8988T (cell line): ENCODE measurements around the gene TRPM2.

Experiments
- DNase-seq: peaks from one replicate; pipeline ENCODE4 v3.0.0; 2011

Gene TRPM2

GRCh38 chr21:44322621-44323325, 30.6 kb upstream of the TRPM2 start:
- DNase-seq: no peak

DNA sequence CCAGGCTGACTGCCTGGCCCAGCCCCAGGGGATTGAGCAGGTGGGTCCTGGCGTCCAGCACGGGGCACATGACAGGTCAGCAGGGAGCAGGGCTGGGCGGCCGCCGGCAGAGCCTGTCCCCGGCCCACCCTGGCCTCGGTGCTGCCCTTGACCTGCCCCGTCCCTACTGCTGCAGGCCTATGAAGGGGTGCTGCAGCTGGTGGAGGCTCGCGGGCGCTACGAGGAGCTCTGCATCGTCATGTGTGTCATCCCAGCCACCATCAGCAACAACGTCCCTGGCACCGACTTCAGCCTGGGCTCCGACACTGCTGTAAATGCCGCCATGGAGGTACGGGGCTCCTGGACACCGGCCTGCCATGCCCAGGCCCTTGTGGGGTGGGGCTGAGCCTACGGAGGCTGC, 29.8 kb upstream of the TRPM2 start:
- DNase-seq: no peak

DNA sequence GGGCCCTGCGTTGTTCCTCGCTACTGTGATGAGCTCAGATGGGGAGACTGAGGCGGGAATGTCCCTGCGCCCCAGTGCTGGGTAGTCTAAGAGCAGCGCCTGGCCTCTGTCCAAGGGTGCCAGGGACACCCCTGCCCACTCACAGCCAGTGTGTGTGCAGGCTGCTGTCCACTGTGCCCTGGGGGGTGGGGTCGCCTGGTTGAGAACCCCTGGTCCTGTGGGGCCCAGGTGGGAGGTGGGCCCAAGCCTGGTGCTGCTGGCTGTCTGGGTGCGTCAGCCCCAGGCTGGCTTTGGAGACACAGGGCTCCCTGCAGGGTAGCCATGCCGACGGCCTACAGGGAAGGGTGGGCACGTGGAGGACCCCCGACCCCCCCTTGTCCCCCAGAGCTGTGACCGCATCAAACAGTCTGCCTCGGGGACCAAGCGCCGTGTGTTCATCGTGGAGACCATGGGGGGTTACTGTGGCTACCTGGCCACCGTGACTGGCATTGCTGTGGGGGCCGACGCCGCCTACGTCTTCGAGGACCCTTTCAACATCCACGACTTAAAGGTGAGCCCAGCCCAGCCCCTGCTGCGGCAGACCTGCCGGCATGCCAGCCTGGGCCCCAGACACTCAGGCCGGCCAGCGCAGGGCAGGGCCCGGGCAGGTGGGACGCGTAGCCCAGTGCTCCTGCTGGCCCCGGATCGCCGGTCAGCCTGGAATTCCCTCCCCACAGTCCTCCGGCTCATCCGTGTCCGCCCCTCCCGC, 29.1 kb upstream of the TRPM2 start:
- no peak for DNase-seq

GRCh38 chr21:44324854-44325107, 28.6 kb upstream of the TRPM2 start:
- DNase-seq: no peak

GRCh38 chr21:44325386-44326271, 27.8 kb upstream of the TRPM2 start:
- no peak for DNase-seq

DNA sequence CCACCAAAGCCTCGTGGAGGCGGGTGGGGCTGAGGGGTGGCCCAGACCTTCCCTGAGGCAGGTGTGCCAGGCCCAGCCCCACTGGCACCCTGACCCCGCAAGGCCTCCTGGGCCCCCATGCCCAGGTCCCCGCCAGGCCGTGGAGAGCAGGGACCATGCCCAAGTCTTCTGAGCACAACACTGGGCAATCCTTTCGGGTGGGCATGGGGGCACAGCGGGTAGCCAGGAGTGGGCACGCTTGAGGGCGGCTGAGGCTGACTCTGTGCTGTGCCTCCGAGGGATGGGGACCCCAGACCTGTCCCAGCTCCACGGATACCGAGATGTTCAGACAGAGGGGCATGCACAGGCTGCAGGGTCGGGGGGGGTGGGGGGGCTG, 27.2 kb upstream of the TRPM2 start:
- no peak for DNase-seq

GRCh38 chr21:44326716-44327602, 26.5 kb upstream of the TRPM2 start:
- no peak for DNase-seq

DNA sequence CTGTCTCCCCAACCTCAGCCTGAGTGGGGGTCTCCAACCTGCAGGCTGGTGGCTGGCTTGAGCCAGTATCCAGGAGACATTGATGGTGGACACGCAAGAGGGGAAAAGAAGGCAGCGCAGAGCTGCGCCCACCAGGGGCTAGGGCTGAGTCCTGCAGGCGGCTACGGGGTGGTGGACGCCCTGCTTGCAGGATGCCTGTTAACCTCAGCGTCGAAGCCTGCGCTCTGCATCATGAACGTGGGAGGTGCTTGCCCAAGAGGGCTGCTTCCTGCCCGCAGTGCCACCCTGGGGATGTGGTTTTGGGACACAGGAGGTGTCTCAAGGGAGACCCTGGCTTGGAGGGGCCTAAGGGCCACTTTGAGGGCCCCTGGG, 25.8 kb upstream of the TRPM2 start:
- DNase-seq: no peak

DNA sequence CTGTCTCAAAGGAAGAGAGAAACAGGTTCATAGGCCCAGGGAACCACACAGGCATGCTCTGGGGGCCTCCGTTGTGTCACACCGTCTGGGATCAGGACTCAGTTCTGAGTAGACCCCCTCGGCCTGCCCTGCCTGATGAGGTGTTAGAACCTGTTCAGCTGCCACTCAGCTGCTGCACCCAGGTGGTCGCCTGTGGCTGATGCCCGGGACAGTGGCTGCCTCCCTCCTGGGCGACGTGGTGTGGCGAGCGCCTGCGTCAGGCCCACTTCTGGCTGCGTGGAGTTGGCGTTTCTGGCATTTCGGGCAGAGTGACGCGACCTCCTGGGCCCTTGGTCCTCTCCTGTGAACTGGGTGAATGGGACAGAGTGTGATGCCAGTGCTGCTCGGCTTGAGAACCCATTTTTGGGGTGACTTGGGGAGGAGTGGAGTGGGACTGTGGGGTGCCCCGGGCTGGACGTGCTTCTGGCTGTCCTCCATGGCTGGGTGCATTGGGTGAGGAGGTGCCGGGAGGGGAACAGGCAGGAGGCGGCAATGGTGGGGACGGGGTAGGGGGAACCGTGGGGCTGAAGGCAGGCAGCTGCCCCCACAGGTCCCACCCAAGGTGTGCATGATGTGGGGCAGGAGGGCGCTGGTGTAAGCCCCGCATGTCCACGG, 25.1 kb upstream of the TRPM2 start:
- DNase-seq: no peak

- no peak for DNase-seq
Observed at GRCh38 chr21:44329086-44329889, 24.1 kb upstream of the TRPM2 start.

DNA sequence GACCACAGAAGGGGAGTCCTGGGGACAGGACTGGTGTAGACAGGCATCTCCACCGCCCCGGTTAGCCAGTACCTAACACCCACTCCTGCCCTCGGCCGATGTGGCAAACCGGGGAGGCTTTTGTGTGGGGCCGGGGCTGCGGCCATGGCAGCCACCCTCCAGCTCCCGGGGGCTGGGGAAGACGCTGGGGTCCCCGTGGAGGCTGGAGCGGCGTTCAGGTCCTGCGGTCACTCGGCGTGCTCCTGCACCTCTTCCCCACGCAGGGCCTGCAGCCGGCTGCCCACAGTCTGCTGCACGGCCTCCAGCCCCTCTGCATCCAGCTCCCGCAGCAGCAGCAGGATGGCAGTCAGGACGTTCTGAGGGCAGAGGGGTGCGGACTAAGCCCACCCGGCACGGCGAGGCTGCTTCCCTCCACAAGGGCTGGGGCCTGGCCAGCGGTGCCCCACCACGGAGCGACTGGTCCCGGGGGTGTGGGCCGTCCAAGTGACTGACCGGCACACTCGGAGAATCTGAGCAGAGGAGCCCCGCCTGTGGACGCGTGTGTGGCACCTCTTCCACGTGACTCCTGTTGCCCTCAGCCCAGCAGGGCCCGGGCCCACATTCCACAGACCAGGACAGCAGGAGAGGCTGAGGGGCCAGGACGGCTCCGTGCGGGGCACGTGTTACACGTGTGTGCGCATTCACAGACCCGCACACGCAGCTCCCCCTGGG, 23.3 kb upstream of the TRPM2 start:
- no peak for DNase-seq

- no peak for DNase-seq
Observed at GRCh38 chr21:44330698-44331097, 22.7 kb upstream of the TRPM2 start.

DNA sequence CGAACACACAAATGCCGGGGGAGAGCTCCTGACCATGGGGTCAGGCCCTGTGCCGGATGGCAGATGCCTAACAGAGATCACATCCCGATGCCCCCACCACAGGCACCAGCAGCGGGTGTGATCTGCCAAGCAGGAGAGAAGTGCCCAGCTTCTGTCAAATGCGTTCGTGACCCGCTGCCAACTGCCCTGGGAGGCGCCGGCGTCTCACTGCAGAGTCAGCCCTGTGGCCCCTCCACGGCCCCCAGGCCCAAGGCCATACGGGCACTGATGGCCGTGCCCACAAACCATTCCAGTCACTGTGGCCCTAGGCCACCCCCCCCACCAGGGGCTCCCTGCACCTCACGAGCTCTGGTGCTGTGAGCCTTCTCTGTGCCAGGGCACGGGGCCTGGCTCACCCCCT, 22.2 kb upstream of the TRPM2 start:
- DNase-seq: no peak

- DNase-seq: no peak
Observed at GRCh38 chr21:44331650-44332307, 21.6 kb upstream of the TRPM2 start.

DNA sequence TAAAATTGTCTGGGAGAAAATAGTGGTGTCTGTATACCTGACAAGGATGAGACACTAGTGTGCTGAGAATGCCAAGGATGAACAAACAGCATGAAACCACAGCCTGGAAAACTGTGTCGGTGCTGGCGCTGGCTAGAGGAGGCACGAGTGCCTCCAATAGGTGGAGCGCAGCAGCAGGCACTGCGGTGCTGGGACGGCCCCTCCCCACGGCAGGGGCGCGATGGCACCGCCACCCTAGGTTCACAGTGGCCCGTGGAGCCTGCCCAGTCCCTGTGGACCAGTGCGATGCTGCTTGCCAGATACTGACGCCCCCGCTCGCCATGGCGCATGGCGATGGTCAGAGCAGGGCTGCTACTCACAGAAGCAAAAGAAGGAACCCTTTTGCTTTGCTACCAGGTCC, 21.0 kb upstream of the TRPM2 start:
- DNase-seq: no peak

- DNase-seq: no peak
Observed at GRCh38 chr21:44332965-44333364, 20.5 kb upstream of the TRPM2 start.

DNA sequence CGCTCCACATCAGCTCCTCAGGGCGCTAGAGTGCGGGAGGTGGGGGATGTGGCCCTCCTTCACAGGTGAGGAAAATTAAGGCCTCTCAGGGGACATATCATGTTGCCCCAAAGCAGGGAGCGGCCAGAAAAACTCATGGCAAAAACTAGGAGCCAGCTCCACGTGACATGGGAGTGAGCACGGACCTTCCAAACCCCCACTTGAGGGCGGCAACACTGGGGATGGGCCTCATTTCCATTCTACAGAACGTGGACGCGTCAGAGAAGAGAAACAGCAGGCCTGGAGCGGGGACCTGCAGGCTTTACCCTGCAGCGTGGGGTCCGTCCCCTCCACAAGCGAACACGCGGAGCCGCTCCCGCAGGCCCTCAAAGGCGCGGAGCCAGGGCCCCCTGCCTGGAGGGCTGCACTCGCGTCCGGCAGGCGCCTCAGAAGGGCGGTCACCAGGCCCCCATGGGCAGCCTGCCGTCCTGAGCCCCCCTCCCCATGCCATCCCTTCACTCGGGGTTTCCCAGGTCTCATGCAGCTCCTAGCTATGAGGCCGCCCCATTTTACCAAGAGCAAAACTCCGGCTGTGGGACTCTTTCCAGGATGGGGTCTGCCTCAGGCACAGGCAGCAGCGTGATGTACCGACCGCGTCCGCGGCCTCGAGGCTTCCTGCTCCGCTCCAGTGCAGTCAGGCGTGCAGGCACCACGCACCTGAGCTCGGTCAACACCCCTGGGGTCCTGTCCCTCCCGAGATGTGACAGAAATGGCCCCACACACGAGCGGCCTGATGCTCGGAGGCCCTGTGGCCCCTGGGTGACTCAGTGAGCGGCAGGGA, 19.7 kb upstream of the TRPM2 start:
- no peak for DNase-seq

- no peak for DNase-seq
Observed at GRCh38 chr21:44334329-44335030, 18.9 kb upstream of the TRPM2 start.
